SK-N-MC (cell line): ENCODE results near the gene TRIML1.

Experiments used
- DNase-seq: peaks from one replicate; pipeline ENCODE4 v3.0.0-alpha.2; 2011; ENCODE audit warnings: low read depth, low spot score
- H3K27ac ChIP-seq: fragments of 200-600 bp; sonication (generic); 2 replicates; pipeline ENCODE4 v1.5.1; 2016; ENCODE audit warnings: mixed run types
- H3K36me3 ChIP-seq: fragments of 200-600 bp; sonication (generic); 2 replicates; pipeline ENCODE4 v1.6.1; 2017; ENCODE audit warnings: antibody characterized with exemption, low read length, mixed read lengths; ENCODE audit not compliant: insufficient read depth
- H3K4me3 ChIP-seq: fragments of 200-600 bp; sonication (generic); 2 replicates; pipeline ENCODE4 v1.5.1; 2016
- H3K9ac ChIP-seq: fragments of 200-600 bp; sonication (generic); 2 replicates; pipeline ENCODE4 v1.8.0; 2017; ENCODE audit warnings: mixed run types, mixed read lengths; ENCODE audit not compliant: insufficient read length
- H3K9me3 ChIP-seq: fragments of 200-600 bp; sonication (generic); 2 replicates; pipeline ENCODE4 v1.6.1; 2017; ENCODE audit warnings: low read depth, mild to moderate bottlenecking, antibody characterized with exemption, low read length, moderate library complexity, mixed read lengths
- EZH2 ChIP-seq: fragments of 200-600 bp; sonication (generic); IDR thresholded peaks from one replicate; pipeline ENCODE4 v1.6.1; 2017; ENCODE audit warnings: antibody characterized with exemption
- FOXP2 ChIP-seq: optimal IDR thresholded peaks from 2 replicates; pipeline ENCODE3; 2011; ENCODE audit warnings: mild to moderate bottlenecking, moderate library complexity; ENCODE audit not compliant: insufficient read depth; ENCODE audit errors: extremely low read length, control extremely low read depth
- POLR2AphosphoS5 ChIP-seq: IDR thresholded peaks from 2 replicates; pipeline ENCODE4 v1.6.1; 2012; ENCODE audit warnings: mild to moderate bottlenecking, low read depth, low read length, borderline replicate concordance

Gene TRIML1

DNA sequence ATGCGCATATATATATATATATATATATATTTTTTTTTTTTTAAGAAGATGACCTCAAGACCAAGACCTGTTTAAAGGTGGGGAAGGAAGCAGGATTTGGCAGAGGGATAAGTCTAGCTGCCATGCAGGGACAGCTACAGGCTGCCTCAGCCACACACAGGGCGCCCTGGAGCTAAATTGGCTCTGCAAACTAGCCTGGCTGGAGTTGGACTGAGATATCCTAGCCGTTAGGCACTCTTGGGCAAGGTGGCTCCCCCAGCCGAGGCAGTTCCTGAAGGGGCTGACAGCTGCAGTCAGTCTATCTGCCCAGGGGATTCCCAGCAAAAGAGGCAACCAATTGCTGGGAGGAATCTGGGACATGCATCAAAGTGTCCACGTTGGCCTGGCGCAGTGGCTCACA is 21.9 kb downstream of the TRIML1 start:
- no peak for DNase-seq
- Histone ChIP-seq H3K9me3 (no peaks in the 10 kb centered on the region), H3K9ac (no peak overlapping the region), H3K27ac (no peak overlapping the region), H3K4me3 (no peak overlapping the region), H3K36me3 (no peaks in the 10 kb centered on the region)
- TF ChIP-seq FOXP2, result no peak
- no peak for TF ChIP-seq EZH2
- no peak for TF ChIP-seq POLR2AphosphoS5

DNA sequence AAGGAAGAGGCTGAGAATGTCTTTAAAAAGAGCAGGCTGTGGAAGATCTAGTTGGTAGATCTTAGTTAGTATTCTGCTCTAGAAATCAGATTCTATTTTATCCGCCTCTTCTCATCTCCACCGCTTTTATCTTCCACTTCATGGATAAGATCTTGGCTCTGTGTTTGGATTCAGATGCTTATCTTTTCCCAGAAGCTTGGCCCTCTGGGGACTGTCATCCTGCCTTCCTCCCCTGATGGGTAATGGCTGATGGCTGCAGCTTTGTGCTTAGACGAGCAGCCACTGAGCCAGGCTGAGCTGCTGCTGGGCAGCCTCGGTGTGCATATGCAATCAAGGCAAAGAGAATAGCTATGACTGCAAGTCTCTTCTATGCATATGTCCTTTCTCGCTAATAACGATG is 23.5 kb downstream of the TRIML1 start:
- H3K27ac ChIP-seq, result no peak overlapping the region
- no peaks in the 10 kb centered on the region for H3K36me3 ChIP-seq
- H3K9me3 ChIP-seq, result no peaks in the 10 kb centered on the region
- TF ChIP-seq FOXP2 (no peak), POLR2AphosphoS5 (no peak), EZH2 (no peak)
- no peak overlapping the region for H3K9ac ChIP-seq
- no peak overlapping the region for H3K4me3 ChIP-seq
- no peak for DNase-seq

DNA sequence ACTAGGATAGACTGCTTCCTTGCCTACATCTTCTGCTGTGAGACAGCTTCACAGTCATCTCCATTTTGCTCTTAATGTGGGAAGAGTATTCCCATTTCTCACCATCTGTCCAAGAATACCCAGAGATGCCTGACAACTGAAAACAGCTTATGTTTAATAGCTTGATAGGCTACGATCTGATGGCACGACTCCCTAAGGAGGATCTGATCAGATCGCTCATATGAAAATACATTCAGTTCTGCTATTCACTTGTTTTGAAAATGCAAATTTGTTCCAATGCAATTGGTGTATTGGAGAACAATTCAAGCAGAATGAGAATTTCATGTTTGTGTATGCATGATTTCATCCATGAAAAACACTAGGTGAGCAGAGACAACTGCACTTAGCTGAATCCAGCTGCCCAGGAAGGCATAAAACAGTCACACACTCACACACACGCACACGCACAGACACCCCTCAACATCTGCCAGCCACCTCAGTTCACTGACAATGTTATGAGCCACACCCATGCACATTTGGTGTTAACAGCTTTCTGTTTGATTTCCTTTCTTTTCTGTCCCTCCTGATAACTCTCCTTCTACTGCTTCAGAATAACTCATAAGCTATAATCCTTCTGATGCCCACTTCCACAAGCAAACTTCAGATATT is 29.6 kb downstream of the TRIML1 start:
- DNase-seq, result no peak
- Histone ChIP-seq H3K27ac (no peak overlapping the region), H3K4me3 (no peak overlapping the region), H3K9me3 (no peaks in the 10 kb centered on the region), H3K9ac (no peak overlapping the region), H3K36me3 (no peaks in the 10 kb centered on the region)
- TF ChIP-seq POLR2AphosphoS5 (no peak), EZH2 (no peak), FOXP2 (no peak)

DNA sequence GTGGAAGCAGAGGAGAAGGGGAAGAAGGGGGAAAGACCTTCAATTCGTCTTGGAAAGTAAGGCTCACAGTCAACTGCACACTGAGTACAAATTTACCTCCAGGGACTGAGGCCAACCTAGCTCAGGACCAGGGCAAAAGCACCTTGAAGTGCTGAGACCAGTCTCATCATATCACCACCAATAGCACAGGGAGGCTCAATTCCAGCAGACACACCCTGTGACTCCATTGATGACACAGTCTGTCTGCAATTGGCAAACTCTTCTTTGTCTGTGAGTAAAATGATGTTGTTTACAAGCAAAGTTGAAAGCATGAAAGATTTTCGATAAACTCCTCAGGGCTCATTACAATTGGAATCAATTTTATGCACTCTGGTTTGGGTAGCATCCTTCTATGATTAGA is 32.3 kb downstream of the TRIML1 start:
- no peak overlapping the region for H3K9ac ChIP-seq
- no peaks in the 10 kb centered on the region for H3K36me3 ChIP-seq
- no peak for DNase-seq
- no peak overlapping the region for H3K27ac ChIP-seq
- no peak overlapping the region for H3K4me3 ChIP-seq
- TF ChIP-seq POLR2AphosphoS5 (no peak), EZH2 (no peak), FOXP2 (no peak)
- no peaks in the 10 kb centered on the region for H3K9me3 ChIP-seq

DNA sequence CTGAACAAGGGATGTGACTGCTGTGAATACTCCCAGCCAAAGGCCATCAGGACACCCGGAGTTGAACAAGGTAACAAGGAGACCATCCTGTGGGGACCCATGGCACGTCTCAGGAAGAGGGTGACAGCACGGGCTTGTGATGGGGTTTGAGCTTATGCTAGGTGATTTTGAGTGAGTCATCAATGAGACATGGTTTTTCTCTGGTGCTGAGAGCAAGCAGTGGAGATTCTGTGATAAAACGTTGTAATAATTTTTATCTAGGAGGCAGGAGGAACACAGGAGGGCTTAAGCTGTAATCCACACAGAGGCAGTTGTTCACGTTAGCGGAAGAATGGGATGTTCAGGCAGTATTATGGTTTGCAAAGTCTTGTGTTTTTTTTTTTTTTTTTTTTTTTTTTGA is 36.0 kb downstream of the TRIML1 start:
- TF ChIP-seq POLR2AphosphoS5, result no peak
- TF ChIP-seq FOXP2, result no peak
- no peak overlapping the region for H3K27ac ChIP-seq
- no peak for DNase-seq

DNA sequence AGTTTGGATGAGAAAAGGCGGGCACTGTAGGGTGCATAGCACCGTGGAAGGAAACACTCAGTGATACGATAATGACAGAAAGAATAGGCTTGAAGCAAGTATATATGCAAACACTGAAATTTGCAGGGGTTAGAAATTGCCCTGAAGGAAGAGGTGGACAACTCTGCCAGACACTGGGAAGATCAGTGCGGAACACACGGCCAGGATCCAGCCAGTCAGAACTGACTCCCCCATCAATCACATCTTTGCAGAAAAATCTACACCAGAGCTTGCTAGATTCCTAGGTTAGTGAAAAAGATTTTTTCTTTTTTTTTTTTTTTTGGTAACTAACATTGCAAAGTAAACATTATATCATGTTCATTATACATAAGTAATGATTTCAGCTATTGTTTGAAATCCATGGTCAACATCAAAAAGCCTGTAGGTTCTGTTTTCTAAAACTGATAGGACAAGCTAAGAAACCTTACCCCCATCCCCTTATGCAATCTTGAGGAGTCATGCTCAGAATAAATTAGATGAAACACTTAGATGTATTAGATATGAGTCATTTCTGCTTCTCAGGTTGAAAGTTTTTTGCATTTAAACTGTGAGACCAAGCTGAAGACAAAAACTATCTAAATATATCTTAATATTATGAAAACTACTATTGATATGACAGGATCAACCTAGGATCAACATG is 38.9 kb downstream of the TRIML1 start:
- H3K36me3 ChIP-seq, result no peaks in the 10 kb centered on the region
- no peak for TF ChIP-seq POLR2AphosphoS5
- TF ChIP-seq EZH2, result no peak
- TF ChIP-seq FOXP2, result no peak
- H3K9ac ChIP-seq, result no peak overlapping the region
- H3K4me3 ChIP-seq, result no peak overlapping the region
- H3K27ac ChIP-seq, result no peak overlapping the region
- H3K9me3 ChIP-seq, result no peaks in the 10 kb centered on the region
- no peak for DNase-seq

More for the DNA sequence above, 36.0 kb downstream of the TRIML1 start:
- Histone ChIP-seq H3K9ac (no peak overlapping the region), H3K4me3 (no peak overlapping the region), H3K36me3 (no peaks in the 10 kb centered on the region), H3K9me3 (no peaks in the 10 kb centered on the region)

DNA sequence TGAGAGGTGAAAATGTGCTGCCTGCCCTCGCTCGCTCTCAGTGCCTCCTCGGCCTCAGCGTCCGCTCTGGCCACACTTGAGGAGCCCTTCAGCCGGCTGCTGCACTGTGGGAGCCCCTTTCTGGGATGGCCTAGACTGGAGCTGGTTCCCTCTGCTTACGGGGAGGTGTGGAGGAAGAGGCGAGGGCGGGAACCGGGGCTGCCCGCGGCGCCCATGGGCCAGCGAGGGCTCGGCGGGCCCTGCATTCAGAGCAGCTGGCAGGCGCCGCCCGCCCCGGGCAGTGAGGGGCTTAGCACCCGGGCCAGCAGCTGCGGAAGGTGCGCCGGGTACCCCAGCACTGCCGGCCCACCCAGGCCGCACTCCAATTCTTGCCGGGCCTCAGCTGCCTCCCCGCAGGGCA is 39.6 kb downstream of the TRIML1 start:
- Histone ChIP-seq H3K9me3 (no peaks in the 10 kb centered on the region), H3K9ac (no peak overlapping the region), H3K36me3 (no peaks in the 10 kb centered on the region), H3K4me3 (no peak overlapping the region), H3K27ac (no peak overlapping the region)
- TF ChIP-seq FOXP2, result no peak
- no peak for TF ChIP-seq EZH2
- no peak for TF ChIP-seq POLR2AphosphoS5
- DNase-seq, result no peak

DNA sequence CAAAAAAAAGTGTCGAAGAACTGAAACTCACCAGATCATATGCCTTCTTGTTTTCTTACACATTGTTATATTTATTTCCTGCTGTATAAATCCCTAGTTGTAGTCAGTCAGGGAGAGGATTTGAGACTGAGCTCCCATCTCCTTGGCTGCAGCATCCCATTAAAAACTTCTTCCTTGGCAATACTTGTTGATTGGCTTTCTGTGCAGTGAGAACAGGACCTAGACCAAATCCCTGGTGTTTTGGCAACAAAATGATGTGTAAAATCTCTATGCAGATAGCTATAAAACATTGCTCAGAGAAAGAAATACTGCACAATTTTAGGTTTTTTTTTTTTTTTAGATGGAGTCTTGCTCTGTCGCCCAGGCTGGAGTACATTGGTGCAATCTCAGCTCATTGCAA is 47.9 kb downstream of the TRIML1 start:
- Histone ChIP-seq H3K9me3 (no peaks in the 10 kb centered on the region), H3K27ac (no peak overlapping the region), H3K9ac (no peak overlapping the region), H3K4me3 (no peak overlapping the region), H3K36me3 (no peaks in the 10 kb centered on the region)
- TF ChIP-seq FOXP2, result no peak
- no peak for TF ChIP-seq EZH2
- no peak for TF ChIP-seq POLR2AphosphoS5
- DNase-seq, result no peak
